Smooth muscle cell of the brain vasculature (primary cell): ENCODE results near the gene LRRC45.

Experiments used
- DNase-seq: peaks from one replicate; pipeline ENCODE4 v3.0.0-alpha.2; 2012; ENCODE audit warnings: low read depth, low spot score

Gene LRRC45

DNA sequence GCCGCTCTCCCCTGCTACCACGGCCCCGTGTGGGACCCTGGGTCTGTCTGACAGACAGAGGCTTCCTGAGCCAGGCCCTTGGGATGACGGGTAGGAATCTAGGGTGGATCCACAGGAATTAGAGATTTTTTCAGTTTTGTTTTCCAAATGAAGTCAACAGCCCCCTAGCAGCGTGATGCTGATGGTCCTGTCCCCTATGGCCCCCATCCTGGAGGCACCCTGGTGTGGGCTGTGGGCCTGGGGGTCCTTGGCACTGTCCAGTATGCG, 15.9 kb upstream of the LRRC45 start:
- DNase-seq = no peak

- DNase-seq = no peak
These were observed 15.4 kb upstream of the LRRC45 start for GRCh38 chr17:82007495-82008257.

- DNase-seq = no peak
These were observed 14.7 kb upstream of the LRRC45 start for GRCh38 chr17:82008258-82008940.

DNA sequence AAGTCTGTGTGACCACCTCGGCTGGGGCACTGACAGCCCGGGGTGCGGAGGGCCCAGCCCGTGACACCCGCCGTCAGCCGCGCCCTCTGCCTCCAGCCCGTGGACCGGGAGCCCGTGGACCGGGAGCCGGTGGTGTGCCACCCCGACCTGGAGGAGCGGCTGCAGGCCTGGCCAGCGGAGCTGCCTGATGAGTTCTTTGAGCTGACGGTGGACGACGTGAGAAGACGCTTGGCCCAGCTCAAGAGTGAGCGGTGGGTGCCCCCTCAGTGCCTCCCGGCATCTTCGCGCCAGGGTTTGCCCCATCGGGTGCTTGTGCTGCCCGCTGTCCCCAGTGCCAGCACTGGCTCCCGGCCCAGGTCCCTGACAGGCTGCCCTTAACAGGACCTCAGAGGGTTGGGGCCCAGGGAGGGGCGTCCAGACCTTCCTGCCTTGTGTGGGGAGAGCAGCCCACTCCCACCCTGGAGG, 14.1 kb upstream of the LRRC45 start:
- DNase-seq = no peak

DNA sequence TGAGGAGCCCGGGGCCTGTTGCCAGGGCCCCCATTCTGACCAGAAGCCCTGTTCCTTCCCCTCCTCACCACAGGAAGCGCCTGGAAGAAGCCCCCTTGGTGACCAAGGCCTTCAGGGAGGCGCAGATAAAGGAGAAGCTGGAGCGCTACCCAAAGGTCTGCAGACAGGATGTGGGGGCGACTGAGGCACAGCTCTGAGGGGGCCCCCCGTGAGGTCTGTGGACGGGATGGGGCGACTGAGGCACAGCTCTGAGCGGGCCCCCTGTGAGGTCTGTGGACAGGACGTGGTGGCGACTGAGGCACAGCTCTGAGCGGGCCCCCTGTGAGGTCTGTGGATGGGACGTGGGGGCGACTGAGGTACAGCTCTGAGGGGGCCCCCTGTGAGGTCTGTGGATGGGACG, 13.7 kb upstream of the LRRC45 start:
- DNase-seq = no peak

GRCh38 chr17:82010575-82011525, 12.3 kb upstream of the LRRC45 start:
- no peak for DNase-seq

GRCh38 chr17:82011617-82012187, 11.4 kb upstream of the LRRC45 start:
- no peak for DNase-seq

DNA sequence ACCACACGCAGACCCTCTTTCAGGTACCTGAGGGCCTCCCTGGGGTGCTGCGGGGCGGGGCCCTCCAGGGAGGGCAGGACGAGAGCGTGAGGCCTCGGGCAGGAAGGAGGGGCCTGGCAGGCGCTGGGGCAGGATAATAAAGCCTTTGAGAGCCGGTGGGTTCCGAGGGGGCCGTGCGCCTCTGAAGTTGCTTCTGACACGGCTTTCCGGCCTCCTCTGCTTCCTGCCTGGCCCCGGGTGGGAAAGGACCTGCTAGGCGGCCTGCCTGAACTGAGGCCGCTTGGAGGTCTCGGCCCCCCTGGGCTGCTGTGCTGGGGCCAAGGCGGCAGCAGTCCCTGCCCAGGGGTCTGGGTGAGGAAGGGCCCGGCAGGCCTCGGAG, 10.9 kb upstream of the LRRC45 start:
- no peak for DNase-seq

DNA sequence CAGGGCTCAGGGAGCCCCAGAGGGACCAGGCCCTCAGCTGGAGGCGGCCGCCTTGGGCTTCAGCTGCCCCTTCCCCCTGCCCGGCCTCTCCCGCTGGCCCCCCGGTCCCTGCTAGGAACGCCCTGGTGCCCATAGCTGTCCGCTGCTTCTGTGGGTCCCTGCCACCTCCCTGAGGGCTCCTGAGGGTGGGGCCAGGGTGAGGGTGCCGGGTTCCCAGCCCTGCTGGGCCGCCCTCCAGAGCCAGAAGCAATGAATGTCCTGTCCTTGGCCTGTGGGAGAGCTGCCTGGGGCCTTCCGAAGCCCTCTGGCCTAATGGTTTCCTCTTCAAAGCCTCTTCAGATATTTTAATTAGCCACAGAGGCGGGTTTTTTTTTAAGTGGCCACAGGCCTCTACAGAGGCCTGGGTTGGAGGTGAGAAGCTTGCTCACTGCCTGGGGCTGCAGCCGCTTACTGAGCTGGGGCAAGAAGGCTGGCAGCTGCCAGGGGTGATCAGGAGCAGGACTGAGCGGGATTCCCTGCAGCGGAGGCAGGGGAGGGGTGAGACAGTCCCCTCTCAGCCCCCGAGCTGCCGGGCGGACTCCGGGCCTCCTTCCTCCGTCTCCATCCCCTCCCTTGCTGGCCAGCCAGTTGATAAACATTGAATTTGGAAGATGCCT, 10.3 kb upstream of the LRRC45 start:
- DNase-seq = no peak

GRCh38 chr17:82013341-82013740, 9.8 kb upstream of the LRRC45 start:
- DNase-seq = no peak

DNA sequence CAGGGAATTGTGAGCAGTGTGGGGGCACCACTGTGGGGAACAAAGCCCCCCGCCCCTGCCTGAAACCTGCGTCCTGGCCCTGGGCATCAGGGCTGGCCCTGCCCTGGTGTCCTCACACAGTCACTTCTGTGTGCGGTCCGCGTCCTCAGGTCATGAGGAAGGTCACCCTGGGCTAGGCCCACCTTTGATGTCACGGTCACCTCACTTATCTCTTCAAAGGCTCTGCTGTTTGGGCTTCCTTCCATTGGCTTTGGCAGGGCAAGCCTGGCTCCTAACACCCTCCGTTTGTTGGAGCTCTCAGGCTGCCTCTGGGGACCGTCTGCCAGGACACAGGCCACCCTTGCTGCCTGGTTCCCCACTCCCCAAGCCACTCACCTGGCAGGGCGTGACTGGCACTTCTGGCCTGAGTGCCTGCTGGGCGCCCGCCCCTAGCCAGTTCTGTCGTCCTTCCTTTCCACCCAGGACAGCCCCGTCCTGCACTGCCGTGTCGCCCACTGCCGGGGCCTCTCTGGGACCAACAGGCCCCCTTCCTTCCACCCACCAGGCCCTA, 9.3 kb upstream of the LRRC45 start:
- DNase-seq = no peak

- DNase-seq = no peak
These were observed 8.7 kb upstream of the LRRC45 start for GRCh38 chr17:82014432-82014831.

GRCh38 chr17:82014971-82015310, 8.2 kb upstream of the LRRC45 start:
- DNase-seq = no peak

GRCh38 chr17:82015311-82015971, 7.7 kb upstream of the LRRC45 start:
- DNase-seq = no peak

- no peak for DNase-seq
These were observed 6.8 kb upstream of the LRRC45 start for GRCh38 chr17:82016061-82016874.

- DNase-seq = no peak
These were observed 6.1 kb upstream of the LRRC45 start for GRCh38 chr17:82016875-82017459.

- no peak for DNase-seq
These were observed 5.4 kb upstream of the LRRC45 start for GRCh38 chr17:82017612-82018151.

DNA sequence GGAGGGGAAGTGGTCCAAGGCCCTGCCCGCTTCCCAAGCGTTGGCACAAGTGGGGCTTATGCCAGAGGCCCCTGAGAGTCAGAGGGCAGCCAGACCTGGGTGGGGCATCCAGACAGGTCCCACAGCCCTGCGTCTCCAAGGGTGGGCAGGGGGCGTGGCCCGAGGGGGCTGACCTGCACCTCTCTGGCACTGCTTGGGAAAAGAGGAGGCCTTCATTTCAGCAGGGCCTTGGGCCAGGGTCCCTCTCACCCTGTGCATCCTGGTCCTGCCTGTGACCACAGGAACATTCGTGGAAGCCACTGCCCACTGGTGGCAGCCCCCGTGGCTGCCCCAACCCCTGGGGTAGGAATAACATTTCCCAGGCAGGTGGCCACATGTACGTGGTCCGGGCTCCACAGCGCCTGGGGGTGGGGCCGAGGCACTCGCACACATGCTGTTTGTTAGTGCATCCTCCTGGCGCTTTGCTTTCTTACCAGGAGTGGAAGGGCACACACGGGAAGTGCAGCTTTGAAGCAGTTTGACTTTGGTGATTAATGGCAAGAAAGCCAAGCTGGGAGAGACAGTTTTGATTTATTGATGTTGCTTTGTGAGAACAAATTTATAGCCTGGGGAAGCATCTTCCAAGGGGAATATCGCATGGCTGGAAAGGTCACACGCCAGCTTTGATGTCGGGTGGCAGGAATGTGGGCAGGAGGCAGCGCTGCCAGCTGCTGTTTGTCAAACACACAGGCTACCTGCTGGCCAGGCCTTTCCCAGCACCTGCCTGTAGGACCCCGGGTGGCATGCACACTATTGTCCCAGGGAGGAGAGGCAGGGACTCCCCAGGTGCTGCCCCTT, 4.7 kb upstream of the LRRC45 start:
- no peak for DNase-seq
